Measurements from ENCODE around the gene ATG10.
"Not testable (repeated sequence)": the region's sequence is repeated elsewhere in the genome, so short reads cannot be mapped to it uniquely, and the experiment has no call there.

ATG10 gene

GRCh38 chr5:81983148-81983547 lies 11.3 kb downstream of the ATG10 start:
- DNase-seq: not testable (repeated sequence)

- not testable (repeated sequence) for DNase-seq
These were observed 11.7 kb downstream of the ATG10 start for GRCh38 chr5:81983563-81983962.

GRCh38 chr5:81986126-81986525 lies 14.3 kb downstream of the ATG10 start:
- DNase-seq: no peak

GRCh38 chr5:81989204-81989603 lies 17.4 kb downstream of the ATG10 start:
- no peak for DNase-seq

GRCh38 chr5:81994679-81995078 lies 22.9 kb downstream of the ATG10 start:
- no peak for DNase-seq

GRCh38 chr5:81995407-81995806 lies 23.6 kb downstream of the ATG10 start:
- no peak for DNase-seq

- no peak for DNase-seq
These were observed 32.7 kb downstream of the ATG10 start for GRCh38 chr5:82004511-82004910.

GRCh38 chr5:82009869-82010268 lies 38.0 kb downstream of the ATG10 start:
- not testable (repeated sequence) for DNase-seq

- DNase-seq: no peak
These were observed 38.9 kb downstream of the ATG10 start for GRCh38 chr5:82010696-82011095.

- DNase-seq: no peak
These were observed 39.9 kb downstream of the ATG10 start for GRCh38 chr5:82011761-82012160.

- not testable (repeated sequence) for DNase-seq
These were observed 42.8 kb downstream of the ATG10 start for GRCh38 chr5:82014644-82015043.

- peak; percentile 95 for DNase-seq
These were observed 46.6 kb downstream of the ATG10 start for GRCh38 chr5:82018462-82018861.

- DNase-seq: peak; percentile 73
These were observed 47.7 kb downstream of the ATG10 start for GRCh38 chr5:82019342-82020138.

- no peak for DNase-seq
These were observed 50.7 kb downstream of the ATG10 start for GRCh38 chr5:82022499-82022898.

GRCh38 chr5:82023644-82024043 lies 51.8 kb downstream of the ATG10 start:
- peak; percentile 14 for DNase-seq

GRCh38 chr5:82031220-82032119 lies 59.6 kb downstream of the ATG10 start:
- no peak for DNase-seq

- DNase-seq: not testable (repeated sequence)
These were observed 71.1 kb downstream of the ATG10 start for GRCh38 chr5:82042894-82043293.

- DNase-seq: peak; percentile 46
These were observed 72.2 kb downstream of the ATG10 start for GRCh38 chr5:82044010-82044409.

GRCh38 chr5:82045554-82046275 lies 73.9 kb downstream of the ATG10 start:
- no peak for DNase-seq

- no peak for DNase-seq
These were observed 74.4 kb downstream of the ATG10 start for GRCh38 chr5:82046276-82046647.

GRCh38 chr5:82050955-82051354 lies 79.1 kb downstream of the ATG10 start:
- DNase-seq: no peak

GRCh38 chr5:82054004-82054710 lies 82.3 kb downstream of the ATG10 start:
- peak; percentile 18 for DNase-seq

GRCh38 chr5:82057051-82057450 lies 85.2 kb downstream of the ATG10 start:
- no peak for DNase-seq
